RPMI8226 (cell line): ENCODE measurements around the gene ZNHIT1.

Source experiments
- DNase-seq: peaks from one replicate; pipeline ENCODE4 v3.0.0-alpha.2; 2015

Gene ZNHIT1

GRCh38 chr7:101220295-101220694 lies 2.3 kb downstream of the ZNHIT1 start:
- DNase-seq = no peak

GRCh38 chr7:101222275-101222830 lies 4.4 kb downstream of the ZNHIT1 start:
- no peak for DNase-seq

DNA sequence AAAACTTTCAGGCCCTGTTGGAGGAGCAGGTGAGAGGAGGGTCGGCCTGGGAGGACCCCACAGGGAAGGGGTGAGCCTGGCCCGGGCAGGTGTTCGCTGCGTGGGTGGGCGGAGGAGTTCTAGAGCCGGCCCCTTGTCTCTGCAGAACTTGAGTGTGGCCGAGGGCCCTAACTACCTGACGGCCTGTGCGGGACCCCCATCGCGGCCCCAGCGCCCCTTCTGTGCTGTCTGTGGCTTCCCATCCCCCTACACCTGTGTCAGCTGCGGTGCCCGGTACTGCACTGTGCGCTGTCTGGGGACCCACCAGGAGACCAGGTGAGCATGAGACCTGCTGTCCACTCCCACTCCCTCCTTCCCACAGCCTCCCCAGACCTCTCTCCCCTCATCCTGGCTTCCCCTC lies 5.6 kb downstream of the ZNHIT1 start:
- DNase-seq = no peak

- no peak for DNase-seq
Measured at GRCh38 chr7:101225650-101226049, 7.7 kb downstream of the ZNHIT1 start.

DNA sequence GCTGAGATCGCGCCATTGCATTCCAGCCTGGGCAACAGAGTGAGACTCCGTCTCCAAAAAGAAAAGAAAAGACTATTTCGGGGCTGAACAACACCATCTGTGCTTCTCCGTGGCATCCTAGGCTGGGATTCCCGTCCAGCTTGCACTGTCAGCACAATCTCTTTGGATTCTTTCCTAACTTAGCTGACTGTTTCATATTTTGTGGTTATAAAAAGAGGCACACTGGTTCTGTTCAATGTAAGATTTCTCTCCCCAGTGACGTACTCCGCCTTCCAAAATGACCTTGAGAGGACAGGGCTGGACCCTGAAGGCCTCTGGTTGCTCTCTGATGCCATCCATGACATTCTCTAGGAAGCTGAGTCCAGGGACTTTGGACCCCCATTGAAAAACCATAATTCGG lies 8.8 kb downstream of the ZNHIT1 start:
- no peak for DNase-seq

GRCh38 chr7:101231644-101232043 lies 13.7 kb downstream of the ZNHIT1 start:
- no peak for DNase-seq

DNA sequence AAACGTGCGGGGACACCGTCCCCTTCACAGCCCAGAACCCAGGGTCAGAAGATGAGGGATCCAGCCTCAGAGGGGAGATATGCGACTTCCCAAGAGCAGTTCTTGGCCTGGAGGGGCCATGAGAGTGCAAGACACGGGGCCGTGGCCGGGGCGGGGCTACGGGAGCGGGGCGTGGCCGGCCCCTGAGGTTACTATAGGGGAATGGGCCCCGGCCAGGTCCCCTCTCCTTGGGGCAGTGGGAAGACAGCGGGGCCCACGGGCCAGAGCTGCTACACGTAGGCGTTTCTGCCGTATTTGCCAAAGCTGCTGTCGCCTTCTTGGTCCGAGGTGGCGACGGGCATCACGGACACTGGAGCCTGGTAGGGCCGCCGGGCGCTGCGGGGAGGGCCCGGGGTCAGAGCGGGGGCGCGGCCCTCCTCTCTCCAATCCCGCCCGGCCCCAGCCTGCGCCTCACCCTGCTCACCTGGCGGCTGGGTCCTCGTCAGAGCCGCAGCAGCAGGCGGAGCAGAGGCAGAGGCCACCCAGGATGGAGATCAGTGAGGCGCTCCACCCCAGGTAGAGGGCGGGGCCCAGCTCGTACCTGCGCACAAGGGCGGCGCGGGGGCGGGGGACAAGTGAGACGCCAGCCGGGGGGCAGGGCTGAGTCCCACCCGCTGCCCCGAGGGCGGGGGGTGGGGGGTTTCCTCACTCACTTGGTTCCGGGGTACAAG lies 14.3 kb downstream of the ZNHIT1 start:
- DNase-seq = no peak

DNA sequence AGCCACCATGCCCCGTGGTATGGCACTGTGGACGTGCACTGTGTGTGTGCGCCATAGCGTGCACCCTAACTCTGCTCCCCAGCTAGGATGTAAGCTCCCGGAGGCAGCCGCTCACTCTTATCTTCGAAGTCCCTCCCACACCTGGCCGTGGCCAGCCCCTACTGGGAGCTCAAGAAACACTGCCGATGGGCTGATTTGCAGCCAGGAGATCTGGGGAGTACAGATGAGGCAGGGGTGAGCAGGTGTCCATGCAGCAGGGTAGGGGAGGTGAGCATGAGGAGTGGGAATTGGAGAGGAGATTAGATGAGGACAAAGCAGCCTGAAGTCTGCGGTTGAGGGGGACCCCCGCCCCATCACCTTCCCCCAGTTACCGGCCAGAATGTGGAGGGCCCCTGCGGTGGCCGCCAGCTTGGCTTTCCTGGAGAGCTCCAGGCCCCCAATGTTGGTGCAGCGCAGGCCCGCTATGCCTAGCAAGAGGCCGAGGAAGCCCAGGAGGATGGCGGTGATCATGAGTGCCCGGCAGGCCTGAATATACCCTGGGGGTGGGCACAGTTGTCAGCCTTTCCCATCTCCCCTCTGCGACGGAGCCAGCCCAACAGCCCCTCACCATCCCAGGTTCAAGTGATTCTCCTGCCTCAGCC lies 16.1 kb downstream of the ZNHIT1 start:
- no peak for DNase-seq

DNA sequence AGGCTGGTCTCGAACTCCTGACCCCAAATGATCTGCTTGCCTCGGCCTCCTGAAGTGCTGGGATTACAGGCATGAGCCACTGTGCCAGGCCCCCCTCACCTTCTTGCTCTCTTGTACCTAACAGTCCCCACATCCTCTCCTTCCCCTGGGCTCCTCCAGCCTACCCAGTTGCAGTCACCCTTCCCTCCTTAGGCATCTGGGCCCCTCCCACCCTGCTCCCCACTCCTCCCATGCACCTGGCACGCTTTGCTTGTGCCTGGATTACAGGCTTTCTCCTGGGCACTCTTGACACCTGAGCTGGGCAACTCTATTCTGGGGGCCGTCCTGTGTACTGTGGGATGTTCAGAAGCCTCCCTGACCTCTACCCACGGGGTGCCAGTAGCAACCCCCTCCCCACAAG lies 16.7 kb downstream of the ZNHIT1 start:
- DNase-seq = no peak

GRCh38 chr7:101235050-101235449 lies 17.1 kb downstream of the ZNHIT1 start:
- peak; percentile 28 for DNase-seq

DNA sequence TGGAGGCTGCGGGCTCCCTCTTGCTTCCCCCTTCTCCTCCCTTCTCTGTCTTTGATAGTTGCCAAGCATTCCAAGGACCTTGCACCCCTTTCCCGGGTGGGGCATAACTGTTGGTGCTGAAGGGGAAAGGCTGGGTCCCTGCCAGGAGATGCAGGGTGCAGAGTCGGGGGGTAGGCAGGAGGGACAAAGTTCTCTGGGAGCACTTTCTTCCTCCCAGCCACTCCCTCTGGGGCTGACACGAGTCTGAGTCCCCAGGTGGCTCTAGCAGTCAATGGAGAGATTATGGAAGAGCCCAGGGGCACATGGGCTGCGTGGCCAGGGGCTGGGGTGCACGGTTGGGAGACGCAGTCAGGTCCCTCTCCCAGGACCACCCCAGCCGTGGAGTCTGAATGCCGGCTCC lies 17.6 kb downstream of the ZNHIT1 start:
- no peak for DNase-seq

DNA sequence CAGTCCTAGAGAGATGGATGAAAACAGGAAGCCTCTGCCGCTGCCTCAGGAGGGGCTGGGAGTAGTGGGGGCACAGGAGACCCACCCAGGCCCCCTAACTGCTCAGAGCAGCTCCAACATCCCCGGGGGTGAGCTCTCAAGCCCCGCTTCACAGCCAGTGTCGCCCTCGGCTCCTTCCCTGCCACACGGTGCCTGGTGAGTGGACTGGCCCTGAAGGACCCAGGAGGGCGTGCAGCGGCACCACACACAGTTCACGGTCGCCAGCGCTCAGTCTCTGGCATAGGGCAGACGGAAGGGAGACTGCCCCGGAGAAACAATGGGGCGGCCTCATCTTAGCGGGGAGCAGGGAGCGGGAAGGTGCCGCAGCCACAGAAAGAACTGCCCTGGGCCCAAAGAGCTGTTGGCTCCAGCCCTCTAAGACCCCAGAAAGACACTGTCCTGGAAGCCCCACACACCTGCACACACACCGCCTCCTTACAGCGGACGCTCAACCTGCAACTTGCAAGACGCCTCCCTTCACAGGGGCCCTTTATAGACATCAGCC lies 18.4 kb downstream of the ZNHIT1 start:
- DNase-seq = no peak

GRCh38 chr7:101237206-101238067 lies 19.5 kb downstream of the ZNHIT1 start, which contains the start of gene CLDN15:
Gene CLDN15, minus strand, starts transcription at chr7:101237802. Its CDS starts 221 bp downstream, at chr7:101237581.
- DNase-seq = no peak

GRCh38 chr7:101238226-101239182 lies 20.5 kb downstream of the ZNHIT1 start:
- no peak for DNase-seq

- no peak for DNase-seq
Measured at GRCh38 chr7:101239191-101239950, 21.4 kb downstream of the ZNHIT1 start.

GRCh38 chr7:101239951-101240220 lies 21.9 kb downstream of the ZNHIT1 start:
- DNase-seq = no peak

DNA sequence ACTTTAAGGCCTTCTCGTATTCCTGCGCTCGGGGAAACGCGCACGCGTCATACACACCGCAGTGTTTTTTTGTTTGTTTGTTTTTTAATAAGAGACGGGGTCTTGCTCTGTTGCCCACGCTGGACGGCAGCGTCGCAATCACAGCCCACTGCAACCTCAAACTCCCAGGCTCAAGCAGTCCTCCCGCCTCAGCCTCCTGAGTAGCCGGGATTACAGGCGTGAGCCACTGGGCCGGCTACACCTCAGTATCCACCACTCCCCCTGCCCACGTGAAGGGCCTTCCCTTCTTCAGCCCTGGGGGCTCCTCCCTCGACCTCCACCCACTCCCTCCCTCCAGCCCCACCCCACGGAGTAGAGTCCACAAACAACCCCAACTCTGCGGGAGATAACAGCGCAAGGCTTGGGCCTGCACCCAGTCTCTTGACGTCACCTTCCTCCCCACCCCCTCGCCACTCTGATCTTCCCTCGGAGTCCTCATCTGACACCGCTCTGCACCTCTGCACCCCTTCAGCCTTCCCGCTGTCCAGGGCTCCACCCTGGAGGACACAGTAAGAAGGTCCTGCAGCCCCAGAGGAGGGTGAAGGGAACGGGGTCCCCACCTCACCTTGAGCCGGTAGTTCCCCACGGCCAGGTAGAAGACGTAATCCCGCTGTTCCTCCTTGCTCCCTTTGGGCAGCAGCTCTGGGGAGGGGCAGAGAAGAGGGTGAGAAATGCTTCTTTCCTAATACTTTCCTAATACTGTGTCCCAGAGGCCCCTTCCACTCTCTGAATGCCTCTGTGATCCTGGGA lies 22.5 kb downstream of the ZNHIT1 start:
- no peak for DNase-seq

- no peak for DNase-seq
Measured at GRCh38 chr7:101241015-101241363, 23.0 kb downstream of the ZNHIT1 start.

- no peak for DNase-seq
Measured at GRCh38 chr7:101241443-101242349, 23.7 kb downstream of the ZNHIT1 start.
